Smooth muscle cell (in vitro differentiated cells): ENCODE results near the gene VWA1. TPM values are rescaled to one million over a fixed set of nuclear protein-coding genes. Genes with fewer than 3 reads are reported as not detected.

Experiments used
- DNase-seq: peaks from one replicate; lab custom pipeline; 2025; ENCODE audit not compliant: unreplicated experiment; lab: John Stamatoyannopoulos, UW
- H2AFZ ChIP-seq: fragments of 200-600 bp; sonication (generic); 2 replicates; pipeline ENCODE4 v1.6.0; 2016; ENCODE audit warnings: antibody characterized with exemption, low read depth, mild to moderate bottlenecking
- H3F3A ChIP-seq: fragments of 200-600 bp; sonication (generic); 2 replicates; pipeline ENCODE4 v1.6.0; 2017; ENCODE audit warnings: antibody characterized with exemption, low read depth
- H3K27ac ChIP-seq: fragments of 200-600 bp; sonication (generic); 2 replicates; pipeline ENCODE4 v1.5.1; 2016; ENCODE audit warnings: low read depth, mild to moderate bottlenecking
- H3K27me3 ChIP-seq: fragments of 200-600 bp; sonication (generic); 2 replicates; pipeline ENCODE4 v1.6.1; 2016; ENCODE audit warnings: low read depth, mild to moderate bottlenecking
- H3K36me3 ChIP-seq: fragments of 200-600 bp; sonication (generic); 2 replicates; pipeline ENCODE4 v1.5.1; 2016; ENCODE audit warnings: low read depth
- H3K4me1 ChIP-seq: fragments of 200-600 bp; sonication (generic); 2 replicates; pipeline ENCODE4 v1.5.1; 2016; ENCODE audit warnings: low read depth
- H3K4me2 ChIP-seq: fragments of 200-600 bp; sonication (generic); 2 replicates; pipeline ENCODE4 v1.6.0; 2016; ENCODE audit warnings: mild to moderate bottlenecking
- H3K4me3 ChIP-seq: fragments of 200-600 bp; sonication (generic); 2 replicates; pipeline ENCODE4 v1.5.1; 2016; ENCODE audit warnings: mild to moderate bottlenecking
- H3K79me2 ChIP-seq: fragments of 200-600 bp; sonication (generic); 2 replicates; pipeline ENCODE4 v1.6.0; 2016; ENCODE audit warnings: low read depth, mild to moderate bottlenecking
- H3K9ac ChIP-seq: fragments of 200-600 bp; sonication (generic); 2 replicates; pipeline ENCODE4 v1.6.0; 2016; ENCODE audit warnings: low read depth
- H3K9me3 ChIP-seq: fragments of 200-600 bp; sonication (generic); replicated peaks from 2 replicates; pipeline ENCODE4 v1.5.1; 2016; ENCODE audit warnings: low read depth
- H4K20me1 ChIP-seq: fragments of 200-600 bp; sonication (generic); 2 replicates; pipeline ENCODE4 v1.6.0; 2016; ENCODE audit warnings: low read depth
- CTCF ChIP-seq: fragments of 200-600 bp; sonication (generic); IDR thresholded peaks from 2 replicates; pipeline ENCODE4 v1.5.1; 2017; ENCODE audit warnings: borderline replicate concordance, mild to moderate bottlenecking, antibody characterized with exemption; ENCODE audit not compliant: insufficient read depth, poor library complexity, severe bottlenecking
- WGBS: methylation state at CpG from one replicate; pipeline ENCODE4 v1.1.7; 2016; ENCODE audit warnings: low lambda C conversion rate; 5-methylcytosine and 5-hydroxymethylcytosine counted together
- polyA plus RNA-seq: library from polyadenylated mRNA; unstranded; fragments of >200 nt; fragmentation: Nextera tagmentation; extraction: Ambion mirVana; gene quantifications from 2 replicates; pipeline ENCODE4 v1.2.1, GENCODE V29; 2016
- total RNA-seq: library from RNA; depleted of rRNA; stranded (reverse); fragments of >200 nt; gene quantifications from 2 replicates; pipeline ENCODE4 v1.2.3, GENCODE V29; 2014

Gene VWA1
- total and polyA plus RNA-seq, 2 experiments from 2014 or later, result 29.5 to 79.2 TPM

GRCh38 chr1:1423245-1423597 is 12.3 kb upstream of the VWA1 start:
- Histone ChIP-seq H3K9ac (no peak overlapping the region), H4K20me1 (no peaks in the 10 kb centered on the region), H3K27ac (peak overlapping the region; percentile 53), H3K79me2 (no peaks in the 10 kb centered on the region), H3K27me3 (no peaks in the 10 kb centered on the region), H3K4me2 (peak overlapping the region; percentile 7), H3K36me3 (no peaks in the 10 kb centered on the region), H2AFZ (no peak overlapping the region), H3K4me1 (peaks cover 15% of the 10 kb centered on the region), H3K4me3 (no peak overlapping the region), H3K9me3 (no peaks in the 10 kb centered on the region), H3F3A (peaks cover 7% of the 10 kb centered on the region)
- TF ChIP-seq CTCF, result no peak
- no peak for DNase-seq
- WGBS, result 90% methylated on average over 7 of the region's 7 CpGs

- peaks cover 15% of the 10 kb centered on the region for H3K4me1 ChIP-seq
- DNase-seq, result no peak
- no peaks in the 10 kb centered on the region for H3K79me2 ChIP-seq
- H3K4me2 ChIP-seq, result no peak overlapping the region
- no peak overlapping the region for H3K9ac ChIP-seq
- peaks cover 15% of the 10 kb centered on the region for H3F3A ChIP-seq
- no peak overlapping the region for H3K4me3 ChIP-seq
- H3K27ac ChIP-seq, result no peak overlapping the region
- 80% methylated on average over 15 of the region's 15 CpGs for WGBS
- no peaks in the 10 kb centered on the region for H3K27me3 ChIP-seq
- no peaks in the 10 kb centered on the region for H3K9me3 ChIP-seq
- TF ChIP-seq CTCF, result no peak
- no peaks in the 10 kb centered on the region for H4K20me1 ChIP-seq
- H2AFZ ChIP-seq, result no peak overlapping the region
- H3K36me3 ChIP-seq, result no peaks in the 10 kb centered on the region
These were observed 10.8 kb upstream of the VWA1 start for GRCh38 chr1:1424707-1425106.

GRCh38 chr1:1425426-1425752 is 10.1 kb upstream of the VWA1 start:
- Histone ChIP-seq H3K4me3 (no peak overlapping the region), H3F3A (peaks cover 22% of the 10 kb centered on the region), H4K20me1 (no peaks in the 10 kb centered on the region), H3K4me2 (no peak overlapping the region), H2AFZ (no peak overlapping the region), H3K27me3 (no peaks in the 10 kb centered on the region), H3K27ac (no peak overlapping the region), H3K36me3 (no peaks in the 10 kb centered on the region), H3K4me1 (peaks cover 18% of the 10 kb centered on the region), H3K9me3 (no peaks in the 10 kb centered on the region), H3K9ac (no peak overlapping the region), H3K79me2 (no peaks in the 10 kb centered on the region)
- TF ChIP-seq CTCF, result no peak
- DNase-seq, result no peak
- 86% methylated on average over 11 of the region's 12 CpGs for WGBS

- Histone ChIP-seq H3F3A (peaks cover 25% of the 10 kb centered on the region), H3K9me3 (no peaks in the 10 kb centered on the region), H2AFZ (no peak overlapping the region), H4K20me1 (no peaks in the 10 kb centered on the region), H3K36me3 (no peaks in the 10 kb centered on the region), H3K27ac (no peak overlapping the region), H3K4me2 (no peak overlapping the region), H3K79me2 (no peaks in the 10 kb centered on the region), H3K9ac (no peak overlapping the region), H3K4me3 (no peak overlapping the region), H3K4me1 (peaks cover 22% of the 10 kb centered on the region), H3K27me3 (no peaks in the 10 kb centered on the region)
- no peak for TF ChIP-seq CTCF
- no peak for DNase-seq
- WGBS, result 70% methylated on average over 5 of the region's 33 CpGs
These were observed 9.6 kb upstream of the VWA1 start for GRCh38 chr1:1425753-1426495.
